IPS DF 6.9 (cell line): ENCODE data around the gene MEI1.

Source experiments
- DNase-seq: peaks from one replicate; pipeline ENCODE4 v3.0.0-alpha.2; 2013; ENCODE audit warnings: low read depth, low spot score
- H3K27ac ChIP-seq: one replicate; pipeline ENCODE4 v1.5.1; 2013; ENCODE audit warnings: low read length, control low read depth
- H3K27me3 ChIP-seq: 2 replicates; pipeline ENCODE4 v1.6.1; 2013; ENCODE audit warnings: mild to moderate bottlenecking, low read length; ENCODE audit not compliant: control insufficient read depth, insufficient read depth
- H3K36me3 ChIP-seq: 2 replicates; pipeline ENCODE4 v1.6.1; 2013; ENCODE audit warnings: low read length; ENCODE audit not compliant: control insufficient read depth, insufficient read depth
- H3K4me1 ChIP-seq: 2 replicates; pipeline ENCODE4 v1.6.1; 2013; ENCODE audit warnings: low read length; ENCODE audit not compliant: control insufficient read depth, insufficient read depth
- H3K4me3 ChIP-seq: 2 replicates; pipeline ENCODE4 v1.5.1; 2013; ENCODE audit warnings: mild to moderate bottlenecking, low read length
- H3K9me3 ChIP-seq: 2 replicates; pipeline ENCODE4 v1.6.1; 2013; ENCODE audit warnings: low read length, inconsistent platforms; ENCODE audit not compliant: control insufficient read depth, insufficient read depth
- WGBS: extraction: QIAGEN DNeasy Blood & Tissue Kit; methylation state at CpG from one replicate; pipeline ENCODE4 v1.1.7; 2013; ENCODE audit warnings: mixed read lengths, missing lambda C conversion rate; ENCODE audit not compliant: insufficient read length, insufficient coverage; 5-methylcytosine and 5-hydroxymethylcytosine counted together

Gene MEI1

GRCh38 chr22:41745968-41746367 is 46.7 kb downstream of the MEI1 start:
- no CpG with 5 or more reads among the region's 3 CpGs for WGBS
- H3K4me1 ChIP-seq, result no peaks in the 10 kb centered on the region
- no peak overlapping the region for H3K27ac ChIP-seq
- no peak for DNase-seq
- no peaks in the 10 kb centered on the region for H3K27me3 ChIP-seq
- H3K4me3 ChIP-seq, result no peak overlapping the region
- H3K36me3 ChIP-seq, result no peaks in the 10 kb centered on the region
- H3K9me3 ChIP-seq, result no peaks in the 10 kb centered on the region

GRCh38 chr22:41746567-41747400 is 47.5 kb downstream of the MEI1 start:
- no peaks in the 10 kb centered on the region for H3K9me3 ChIP-seq
- no CpG with 5 or more reads among the region's 3 CpGs for WGBS

DNA sequence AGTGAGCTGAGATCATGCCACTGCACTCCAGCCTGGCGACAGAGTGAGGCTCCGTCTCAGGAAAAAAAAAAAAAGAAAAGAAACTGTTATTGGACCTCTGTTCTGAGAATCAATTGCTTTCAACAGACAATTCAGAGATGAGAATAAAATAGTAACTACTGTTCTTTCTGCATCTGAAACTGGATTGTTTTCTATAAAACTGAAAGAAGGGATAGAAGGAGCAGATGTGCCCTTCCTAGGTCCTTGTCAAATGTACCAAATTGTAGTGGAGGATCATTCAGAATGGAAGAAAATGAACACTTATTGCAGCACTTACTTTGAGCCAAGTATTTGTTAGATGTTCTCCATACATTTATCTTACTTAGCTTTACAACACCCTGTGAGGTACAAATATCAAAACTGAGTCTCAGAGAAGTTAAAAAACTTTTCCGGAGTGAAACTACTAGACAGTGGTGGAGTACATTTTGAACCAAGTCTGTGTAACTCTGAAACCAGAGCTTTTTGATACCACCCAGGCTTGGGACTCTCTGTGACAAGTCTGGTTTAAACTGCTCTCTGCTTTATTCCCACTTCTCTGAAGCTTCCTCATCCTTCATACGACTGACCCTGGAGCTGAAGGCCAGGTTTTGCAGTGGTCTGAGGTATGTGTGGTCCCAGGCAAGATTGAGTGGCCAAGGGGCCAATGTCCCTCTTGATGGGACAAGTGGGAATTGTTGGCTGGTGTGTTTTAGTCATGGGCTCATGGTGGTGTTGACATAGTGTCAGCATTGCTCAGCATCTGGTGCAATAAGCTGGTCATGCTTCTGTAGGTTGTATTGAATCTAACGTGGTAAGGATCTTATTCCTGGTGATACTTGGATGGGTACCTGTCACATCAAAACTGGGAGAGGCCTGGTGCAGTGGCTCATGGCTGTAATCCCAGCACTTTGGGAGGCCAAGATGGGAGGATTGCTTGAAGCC is 53.0 kb downstream of the MEI1 start:
- Histone ChIP-seq H3K36me3 (no peaks in the 10 kb centered on the region), H3K27ac (no peak overlapping the region), H3K9me3 (no peaks in the 10 kb centered on the region), H3K4me3 (no peak overlapping the region), H3K4me1 (peaks cover 3% of the 10 kb centered on the region), H3K27me3 (no peaks in the 10 kb centered on the region)
- no CpG with 5 or more reads among the region's 5 CpGs for WGBS
- DNase-seq, result no peak

More at GRCh38 chr22:41746567-41747400, 47.5 kb downstream of the MEI1 start:
- H3K36me3 ChIP-seq, result no peaks in the 10 kb centered on the region
- H3K4me1 ChIP-seq, result no peaks in the 10 kb centered on the region
- no peaks in the 10 kb centered on the region for H3K27me3 ChIP-seq
- no peak overlapping the region for H3K4me3 ChIP-seq
- peak; percentile 72 for DNase-seq
- no peak overlapping the region for H3K27ac ChIP-seq

DNA sequence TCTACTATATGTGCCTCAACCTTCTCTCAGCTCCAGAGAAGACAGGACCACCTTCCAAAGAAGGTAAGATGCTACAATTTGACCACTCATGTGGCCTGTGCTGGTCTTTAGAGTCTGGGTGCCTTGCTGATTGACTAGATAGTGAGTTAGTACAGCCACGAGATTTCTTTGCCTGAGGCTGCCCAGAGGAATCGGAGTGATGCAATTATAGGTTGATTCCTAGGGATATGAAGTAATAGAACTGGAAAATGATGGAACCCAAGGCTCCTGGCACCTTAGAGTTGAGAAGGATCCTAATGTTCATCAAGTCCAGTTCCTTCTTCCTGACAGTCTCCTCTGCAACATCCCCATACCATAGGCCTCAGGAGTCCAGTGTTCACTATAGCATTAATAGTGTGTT is 54.7 kb downstream of the MEI1 start:
- Histone ChIP-seq H3K27me3 (no peaks in the 10 kb centered on the region), H3K4me1 (peaks cover 3% of the 10 kb centered on the region), H3K36me3 (no peaks in the 10 kb centered on the region), H3K27ac (no peak overlapping the region), H3K9me3 (no peaks in the 10 kb centered on the region), H3K4me3 (no peak overlapping the region)
- DNase-seq, result no peak
- WGBS, result no CpG with 5 or more reads among the region's 2 CpGs

GRCh38 chr22:41757502-41757901 is 58.2 kb downstream of the MEI1 start:
- H3K4me1 ChIP-seq, result peaks cover 3% of the 10 kb centered on the region
- DNase-seq, result no peak
- H3K36me3 ChIP-seq, result no peaks in the 10 kb centered on the region
- no peak overlapping the region for H3K4me3 ChIP-seq
- H3K27ac ChIP-seq, result no peak overlapping the region
- H3K27me3 ChIP-seq, result no peaks in the 10 kb centered on the region
- H3K9me3 ChIP-seq, result no peaks in the 10 kb centered on the region
- WGBS, result no CpG with 5 or more reads among the region's 5 CpGs

DNA sequence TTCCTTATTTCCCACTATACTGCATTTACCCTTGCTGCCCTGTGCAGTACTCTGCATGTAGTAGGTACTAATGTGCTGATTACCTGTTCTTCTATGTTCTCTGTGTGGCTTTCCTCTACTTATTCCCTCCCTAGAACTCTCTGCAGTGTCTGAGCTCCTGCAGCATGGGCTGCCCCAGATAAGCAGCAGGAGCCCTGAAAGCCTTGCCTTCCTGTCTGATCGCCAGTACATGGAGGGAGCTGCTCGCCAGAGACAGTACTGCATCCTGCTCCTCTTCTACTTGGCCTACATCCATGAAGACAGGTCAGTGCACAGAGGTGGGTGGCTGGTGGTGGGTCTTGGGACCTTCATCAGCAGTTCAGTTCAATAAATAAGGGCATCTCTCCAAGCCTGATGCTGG is 58.9 kb downstream of the MEI1 start:
- Histone ChIP-seq H3K27me3 (no peaks in the 10 kb centered on the region), H3K9me3 (no peaks in the 10 kb centered on the region), H3K27ac (no peak overlapping the region), H3K4me3 (no peak overlapping the region), H3K4me1 (peaks cover 3% of the 10 kb centered on the region), H3K36me3 (no peaks in the 10 kb centered on the region)
- WGBS, result no CpG with 5 or more reads among the region's 2 CpGs
- no peak for DNase-seq

DNA sequence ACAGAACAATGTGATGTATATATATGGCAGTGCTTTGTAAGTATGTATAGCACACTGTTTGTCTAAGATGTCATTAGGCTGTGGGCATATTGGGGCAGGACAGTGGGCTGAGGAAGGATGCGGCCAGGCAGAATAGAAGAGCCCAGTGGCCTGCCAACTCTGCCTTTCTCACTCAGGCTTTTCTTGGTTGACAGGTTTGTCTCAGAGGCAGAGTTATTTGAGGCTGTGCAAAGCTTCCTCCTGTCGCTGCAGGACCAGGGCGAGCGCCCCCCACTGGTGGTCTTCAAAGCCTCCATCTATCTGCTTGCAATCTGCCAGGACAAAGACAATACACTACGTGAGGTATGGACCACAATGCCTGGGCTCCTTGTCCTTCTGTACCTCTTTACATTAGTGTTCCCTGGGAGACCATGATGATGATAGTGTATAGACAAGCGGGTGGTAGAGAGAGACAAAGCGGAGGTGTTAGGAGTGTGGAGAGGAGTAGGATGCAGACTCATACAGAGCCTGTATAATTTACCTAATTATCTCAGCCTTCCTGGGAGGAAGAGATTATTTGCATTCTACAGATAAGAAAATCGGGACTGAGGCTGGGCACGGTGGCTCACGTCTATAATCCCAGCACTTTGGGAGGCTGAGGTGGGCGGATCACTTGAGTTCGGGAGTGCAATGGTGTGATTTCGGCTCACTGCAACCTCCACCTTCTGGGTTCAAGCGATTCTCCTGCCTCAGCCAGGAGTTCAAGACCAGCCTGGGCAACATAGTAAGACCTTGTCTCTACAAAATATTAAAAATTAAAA is 63.9 kb downstream of the MEI1 start:
- H3K27ac ChIP-seq, result no peak overlapping the region
- DNase-seq, result peak; percentile 72
- no peaks in the 10 kb centered on the region for H3K4me1 ChIP-seq
- H3K9me3 ChIP-seq, result no peaks in the 10 kb centered on the region
- H3K27me3 ChIP-seq, result no peaks in the 10 kb centered on the region
- WGBS, result no CpG with 5 or more reads among the region's 14 CpGs
- no peaks in the 10 kb centered on the region for H3K36me3 ChIP-seq
- H3K4me3 ChIP-seq, result no peak overlapping the region

DNA sequence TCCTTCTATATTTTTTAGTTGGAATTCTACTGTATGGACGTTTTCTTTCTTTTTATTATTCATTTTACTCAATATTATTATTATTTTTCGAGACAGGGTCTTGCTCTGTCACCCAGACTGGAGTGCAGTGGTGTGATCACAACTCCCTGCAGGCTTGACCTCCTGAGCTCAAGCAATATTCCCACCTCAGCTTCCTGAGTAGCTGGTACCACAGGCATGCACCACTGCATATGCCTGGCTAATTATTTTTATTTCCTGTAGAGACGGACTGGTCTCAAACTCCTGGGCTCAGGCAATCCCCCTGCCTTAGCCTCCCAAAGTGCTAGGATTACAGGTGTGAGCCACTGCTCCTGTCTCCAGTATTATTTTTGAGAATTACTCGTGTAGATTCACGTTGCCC is 67.2 kb downstream of the MEI1 start:
- Histone ChIP-seq H3K27me3 (no peaks in the 10 kb centered on the region), H3K4me3 (no peak overlapping the region), H3K9me3 (no peaks in the 10 kb centered on the region), H3K27ac (no peak overlapping the region), H3K36me3 (no peaks in the 10 kb centered on the region), H3K4me1 (no peaks in the 10 kb centered on the region)
- no CpG with 5 or more reads among the region's 5 CpGs for WGBS
- no peak for DNase-seq

- no peaks in the 10 kb centered on the region for H3K9me3 ChIP-seq
- H3K36me3 ChIP-seq, result no peaks in the 10 kb centered on the region
- DNase-seq, result no peak
- H3K4me3 ChIP-seq, result no peak overlapping the region
- no peak overlapping the region for H3K27ac ChIP-seq
- no peaks in the 10 kb centered on the region for H3K4me1 ChIP-seq
- WGBS, result no CpG with 5 or more reads among the region's 2 CpGs
- no peaks in the 10 kb centered on the region for H3K27me3 ChIP-seq
Observed at GRCh38 chr22:41768430-41768829, 69.1 kb downstream of the MEI1 start.
